Vagina (tissue), 2 donors: ENCODE results near the gene CIROP.
A peak's percentile ranks its signal among the peaks of the same experiment; 100 is the strongest.

Experiments used
- POLR2A ChIP-seq, 2 donors: fragments of 450-650 bp; IDR thresholded peaks; one replicate each; pipeline ENCODE4 v1.6.1; 2017; ENCODE audit warnings: antibody characterized with exemption in 2 of 2, mild to moderate bottlenecking in 2 of 2, moderate library complexity in 2 of 2
- POLR2AphosphoS5 ChIP-seq, 2 donors: sonication (generic); formaldehyde crosslinking; IDR thresholded peaks; one replicate each; pipeline ENCODE4 v1.9.0; 2017; ENCODE audit warnings: antibody characterized with exemption in 2 of 2, mild to moderate bottlenecking in 2 of 2, low read depth in 1 of 2; ENCODE audit not compliant: insufficient read depth in 1 of 2
- TF ChIP-seq, protein P1 (sequence below), 3 experiments: fragments of 450-650 bp in 2 of 3; fragments of 200-600 bp in 1 of 3; sonication (generic) in 1 of 3; IDR thresholded peaks; one replicate each; pipeline ENCODE4 v1.5.1; 2017 to 2019; ENCODE audit warnings: antibody characterized with exemption in 3 of 3, mild to moderate bottlenecking in 2 of 3, moderate library complexity in 2 of 3

DNA sequence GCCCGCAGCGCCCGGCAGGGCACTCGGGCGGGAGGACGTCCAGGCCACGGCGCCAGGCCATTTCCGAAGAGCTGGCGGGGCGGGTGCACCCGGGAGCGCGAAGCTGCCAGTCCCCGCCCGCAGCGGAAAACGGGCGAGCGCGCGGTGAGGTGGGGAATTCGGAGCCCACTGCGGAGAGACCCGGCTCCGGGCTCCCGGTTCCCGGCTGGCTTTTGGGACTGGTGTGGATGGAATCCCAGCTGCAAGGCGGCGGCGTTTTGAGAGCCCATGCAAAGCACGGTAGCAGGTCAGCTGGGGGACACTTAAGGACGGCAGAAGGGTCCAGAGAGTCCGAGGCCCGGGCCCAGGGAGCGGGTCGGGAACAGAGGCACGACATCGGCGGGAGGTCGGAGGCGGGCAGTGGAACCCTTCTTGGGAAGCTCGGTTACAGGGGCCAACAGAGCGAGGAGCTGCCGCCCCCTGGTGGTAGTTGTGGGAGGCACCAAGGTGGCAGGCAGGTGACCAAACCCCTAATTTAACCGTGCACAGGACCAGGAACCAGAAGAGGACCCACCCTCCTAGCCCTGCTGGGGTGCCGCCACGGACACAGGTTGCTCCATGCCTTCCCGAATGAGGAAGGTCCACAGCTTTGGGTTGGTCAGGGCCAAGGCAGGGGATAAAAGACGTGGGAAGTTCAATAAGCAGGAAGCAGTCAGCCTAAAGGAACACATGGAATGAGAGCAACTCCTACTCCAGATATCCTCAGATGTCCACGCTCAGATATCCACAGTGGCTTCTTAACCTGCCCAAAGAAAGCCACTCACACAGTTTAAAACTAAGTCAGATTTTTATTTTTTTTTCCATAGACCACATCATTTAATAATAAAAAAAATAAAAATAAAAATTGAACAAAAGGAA is 46.8 kb downstream of the CIROP start:
- TF ChIP-seq POLR2A (IDR thresholded peaks at IDR 0.05) (no peak), POLR2AphosphoS5 (IDR thresholded peaks at IDR 0.05; ENCODE audit: insufficient read depth in 1 of 2, low read depth in 1 of 2) (no peak)
- TF ChIP-seq, protein P1, sequence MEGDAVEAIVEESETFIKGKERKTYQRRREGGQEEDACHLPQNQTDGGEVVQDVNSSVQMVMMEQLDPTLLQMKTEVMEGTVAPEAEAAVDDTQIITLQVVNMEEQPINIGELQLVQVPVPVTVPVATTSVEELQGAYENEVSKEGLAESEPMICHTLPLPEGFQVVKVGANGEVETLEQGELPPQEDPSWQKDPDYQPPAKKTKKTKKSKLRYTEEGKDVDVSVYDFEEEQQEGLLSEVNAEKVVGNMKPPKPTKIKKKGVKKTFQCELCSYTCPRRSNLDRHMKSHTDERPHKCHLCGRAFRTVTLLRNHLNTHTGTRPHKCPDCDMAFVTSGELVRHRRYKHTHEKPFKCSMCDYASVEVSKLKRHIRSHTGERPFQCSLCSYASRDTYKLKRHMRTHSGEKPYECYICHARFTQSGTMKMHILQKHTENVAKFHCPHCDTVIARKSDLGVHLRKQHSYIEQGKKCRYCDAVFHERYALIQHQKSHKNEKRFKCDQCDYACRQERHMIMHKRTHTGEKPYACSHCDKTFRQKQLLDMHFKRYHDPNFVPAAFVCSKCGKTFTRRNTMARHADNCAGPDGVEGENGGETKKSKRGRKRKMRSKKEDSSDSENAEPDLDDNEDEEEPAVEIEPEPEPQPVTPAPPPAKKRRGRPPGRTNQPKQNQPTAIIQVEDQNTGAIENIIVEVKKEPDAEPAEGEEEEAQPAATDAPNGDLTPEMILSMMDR (IDR thresholded peaks at IDR 0.05) = peak; percentile 92 to 95 (median 94)
